Measurements from ENCODE around the gene ASAP2. TPM values are rescaled to one million over a fixed set of nuclear protein-coding genes. Genes with fewer than 3 reads are reported as not detected.

ASAP2 gene
- total RNA-seq, 1 experiment from 2014 or later: 14.3 TPM

DNA sequence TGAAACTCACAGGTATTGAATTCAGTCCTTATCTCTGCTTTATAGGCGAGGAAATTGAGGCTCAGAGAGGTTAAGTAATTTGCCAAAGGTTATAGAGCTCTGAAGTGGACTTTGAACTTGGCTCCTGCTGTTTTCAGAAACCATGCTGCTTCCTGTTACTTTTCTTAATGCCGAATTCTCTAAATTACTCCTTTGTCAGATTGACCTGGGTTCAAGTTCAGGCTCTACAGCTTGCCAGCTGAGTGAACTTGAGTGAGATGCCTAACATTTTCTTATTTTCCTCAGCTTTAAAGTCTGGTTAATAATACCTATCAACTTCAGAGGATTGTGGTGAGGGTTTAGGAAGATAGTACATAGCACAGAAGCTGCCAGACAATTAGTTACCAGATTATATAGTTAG is 3.4 kb downstream of the ASAP2 start (continued):
- TF ChIP-seq, protein P1, sequence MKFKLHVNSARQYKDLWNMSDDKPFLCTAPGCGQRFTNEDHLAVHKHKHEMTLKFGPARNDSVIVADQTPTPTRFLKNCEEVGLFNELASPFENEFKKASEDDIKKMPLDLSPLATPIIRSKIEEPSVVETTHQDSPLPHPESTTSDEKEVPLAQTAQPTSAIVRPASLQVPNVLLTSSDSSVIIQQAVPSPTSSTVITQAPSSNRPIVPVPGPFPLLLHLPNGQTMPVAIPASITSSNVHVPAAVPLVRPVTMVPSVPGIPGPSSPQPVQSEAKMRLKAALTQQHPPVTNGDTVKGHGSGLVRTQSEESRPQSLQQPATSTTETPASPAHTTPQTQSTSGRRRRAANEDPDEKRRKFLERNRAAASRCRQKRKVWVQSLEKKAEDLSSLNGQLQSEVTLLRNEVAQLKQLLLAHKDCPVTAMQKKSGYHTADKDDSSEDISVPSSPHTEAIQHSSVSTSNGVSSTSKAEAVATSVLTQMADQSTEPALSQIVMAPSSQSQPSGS (CRISPR knock-in tag; IDR thresholded peaks at IDR 0.05; ENCODE audit: borderline replicate concordance, low read depth): no peak
- TF ChIP-seq NFYB (CRISPR knock-in tag; conservative IDR thresholded peaks at IDR 0.05; ENCODE audit: low read depth) (no peak), MXD4 (CRISPR knock-in tag; IDR thresholded peaks at IDR 0.05; ENCODE audit: borderline replicate concordance) (no peak), SMAD3 (CRISPR knock-in tag; IDR thresholded peaks at IDR 0.05; ENCODE audit: borderline replicate concordance) (no peak)

DNA sequence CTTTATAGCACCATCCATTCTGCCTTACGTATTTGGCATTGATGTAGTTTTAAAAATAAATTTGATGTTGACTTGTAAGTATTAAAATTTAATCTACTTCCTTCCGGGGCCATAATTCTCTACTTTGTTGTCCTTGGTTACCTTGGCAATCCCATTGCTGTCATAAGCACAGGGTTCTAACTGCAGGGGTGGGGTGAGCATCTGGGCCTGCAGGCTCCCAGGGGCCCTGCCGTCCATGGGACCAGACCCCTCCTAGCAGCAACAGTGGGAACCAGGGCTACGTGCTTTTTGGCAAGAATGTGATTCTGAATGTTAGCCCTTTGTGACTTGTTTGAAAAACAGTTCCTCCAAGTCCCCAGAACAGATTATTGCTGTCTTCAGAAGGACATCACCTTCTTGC is 4.9 kb downstream of the ASAP2 start:
- Mint-ChIP-seq H3K36me3 (peaks cover 3% of the 10 kb centered on the region; the same call in 1 of the 2 replicates), H3K4me1 (peaks cover 24% of the 10 kb centered on the region), H3K9me3 (no peaks in the 10 kb centered on the region), H3K4me3 (no peak overlapping the region), H3K27me3 (ENCODE audit: low read depth) (peaks cover 26% of the 10 kb centered on the region), H3K27ac (no peak overlapping the region)
- DNase-seq (ENCODE audit: low spot score): no peak
- CTCF ChIA-PET: no interaction called here
- ATAC-seq: no peak
- TF ChIP-seq, protein P2, sequence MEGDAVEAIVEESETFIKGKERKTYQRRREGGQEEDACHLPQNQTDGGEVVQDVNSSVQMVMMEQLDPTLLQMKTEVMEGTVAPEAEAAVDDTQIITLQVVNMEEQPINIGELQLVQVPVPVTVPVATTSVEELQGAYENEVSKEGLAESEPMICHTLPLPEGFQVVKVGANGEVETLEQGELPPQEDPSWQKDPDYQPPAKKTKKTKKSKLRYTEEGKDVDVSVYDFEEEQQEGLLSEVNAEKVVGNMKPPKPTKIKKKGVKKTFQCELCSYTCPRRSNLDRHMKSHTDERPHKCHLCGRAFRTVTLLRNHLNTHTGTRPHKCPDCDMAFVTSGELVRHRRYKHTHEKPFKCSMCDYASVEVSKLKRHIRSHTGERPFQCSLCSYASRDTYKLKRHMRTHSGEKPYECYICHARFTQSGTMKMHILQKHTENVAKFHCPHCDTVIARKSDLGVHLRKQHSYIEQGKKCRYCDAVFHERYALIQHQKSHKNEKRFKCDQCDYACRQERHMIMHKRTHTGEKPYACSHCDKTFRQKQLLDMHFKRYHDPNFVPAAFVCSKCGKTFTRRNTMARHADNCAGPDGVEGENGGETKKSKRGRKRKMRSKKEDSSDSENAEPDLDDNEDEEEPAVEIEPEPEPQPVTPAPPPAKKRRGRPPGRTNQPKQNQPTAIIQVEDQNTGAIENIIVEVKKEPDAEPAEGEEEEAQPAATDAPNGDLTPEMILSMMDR (IDR thresholded peaks at IDR 0.05): no peak
- TF ChIP-seq FOXP1 (CRISPR knock-in tag; IDR thresholded peaks at IDR 0.05; ENCODE audit: borderline replicate concordance) (no peak), ESRRA (CRISPR knock-in tag; IDR thresholded peaks at IDR 0.05; ENCODE audit: borderline replicate concordance) (no peak), GABPB1 (CRISPR knock-in tag; IDR thresholded peaks at IDR 0.05) (no peak), FOXJ3 (CRISPR knock-in tag; IDR thresholded peaks at IDR 0.05; ENCODE audit: borderline replicate concordance) (no peak), TP53 (CRISPR knock-in tag; IDR thresholded peaks at IDR 0.05) (no peak), ZNF423 (CRISPR knock-in tag; IDR thresholded peaks at IDR 0.05) (no peak), CREB1 (CRISPR knock-in tag; IDR thresholded peaks at IDR 0.05) (no peak), RORB (CRISPR knock-in tag; IDR thresholded peaks at IDR 0.05) (no peak), ZNF232 (CRISPR knock-in tag; IDR thresholded peaks at IDR 0.05) (no peak), ELF4 (CRISPR knock-in tag; IDR thresholded peaks at IDR 0.05; ENCODE audit: low read depth) (no peak), ZNF396 (CRISPR knock-in tag; IDR thresholded peaks at IDR 0.05; ENCODE audit: borderline replicate concordance) (no peak), NR3C1 (CRISPR knock-in tag; conservative IDR thresholded peaks at IDR 0.05; ENCODE audit: low read depth) (no peak), GRHL2 (CRISPR knock-in tag; IDR thresholded peaks at IDR 0.05; ENCODE audit: insufficient replicate concordance, severe bottlenecking) (no peak), NFATC4 (CRISPR knock-in tag; IDR thresholded peaks at IDR 0.05) (no peak)
- TF ChIP-seq, protein P3, sequence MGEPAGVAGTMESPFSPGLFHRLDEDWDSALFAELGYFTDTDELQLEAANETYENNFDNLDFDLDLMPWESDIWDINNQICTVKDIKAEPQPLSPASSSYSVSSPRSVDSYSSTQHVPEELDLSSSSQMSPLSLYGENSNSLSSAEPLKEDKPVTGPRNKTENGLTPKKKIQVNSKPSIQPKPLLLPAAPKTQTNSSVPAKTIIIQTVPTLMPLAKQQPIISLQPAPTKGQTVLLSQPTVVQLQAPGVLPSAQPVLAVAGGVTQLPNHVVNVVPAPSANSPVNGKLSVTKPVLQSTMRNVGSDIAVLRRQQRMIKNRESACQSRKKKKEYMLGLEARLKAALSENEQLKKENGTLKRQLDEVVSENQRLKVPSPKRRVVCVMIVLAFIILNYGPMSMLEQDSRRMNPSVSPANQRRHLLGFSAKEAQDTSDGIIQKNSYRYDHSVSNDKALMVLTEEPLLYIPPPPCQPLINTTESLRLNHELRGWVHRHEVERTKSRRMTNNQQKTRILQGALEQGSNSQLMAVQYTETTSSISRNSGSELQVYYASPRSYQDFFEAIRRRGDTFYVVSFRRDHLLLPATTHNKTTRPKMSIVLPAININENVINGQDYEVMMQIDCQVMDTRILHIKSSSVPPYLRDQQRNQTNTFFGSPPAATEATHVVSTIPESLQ (CRISPR knock-in tag; IDR thresholded peaks at IDR 0.05): no peak
- TF ChIP-seq, protein P4, sequence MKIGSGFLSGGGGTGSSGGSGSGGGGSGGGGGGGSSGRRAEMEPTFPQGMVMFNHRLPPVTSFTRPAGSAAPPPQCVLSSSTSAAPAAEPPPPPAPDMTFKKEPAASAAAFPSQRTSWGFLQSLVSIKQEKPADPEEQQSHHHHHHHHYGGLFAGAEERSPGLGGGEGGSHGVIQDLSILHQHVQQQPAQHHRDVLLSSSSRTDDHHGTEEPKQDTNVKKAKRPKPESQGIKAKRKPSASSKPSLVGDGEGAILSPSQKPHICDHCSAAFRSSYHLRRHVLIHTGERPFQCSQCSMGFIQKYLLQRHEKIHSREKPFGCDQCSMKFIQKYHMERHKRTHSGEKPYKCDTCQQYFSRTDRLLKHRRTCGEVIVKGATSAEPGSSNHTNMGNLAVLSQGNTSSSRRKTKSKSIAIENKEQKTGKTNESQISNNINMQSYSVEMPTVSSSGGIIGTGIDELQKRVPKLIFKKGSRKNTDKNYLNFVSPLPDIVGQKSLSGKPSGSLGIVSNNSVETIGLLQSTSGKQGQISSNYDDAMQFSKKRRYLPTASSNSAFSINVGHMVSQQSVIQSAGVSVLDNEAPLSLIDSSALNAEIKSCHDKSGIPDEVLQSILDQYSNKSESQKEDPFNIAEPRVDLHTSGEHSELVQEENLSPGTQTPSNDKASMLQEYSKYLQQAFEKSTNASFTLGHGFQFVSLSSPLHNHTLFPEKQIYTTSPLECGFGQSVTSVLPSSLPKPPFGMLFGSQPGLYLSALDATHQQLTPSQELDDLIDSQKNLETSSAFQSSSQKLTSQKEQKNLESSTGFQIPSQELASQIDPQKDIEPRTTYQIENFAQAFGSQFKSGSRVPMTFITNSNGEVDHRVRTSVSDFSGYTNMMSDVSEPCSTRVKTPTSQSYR (CRISPR knock-in tag; IDR thresholded peaks at IDR 0.05): no peak
- TF ChIP-seq, protein P5, sequence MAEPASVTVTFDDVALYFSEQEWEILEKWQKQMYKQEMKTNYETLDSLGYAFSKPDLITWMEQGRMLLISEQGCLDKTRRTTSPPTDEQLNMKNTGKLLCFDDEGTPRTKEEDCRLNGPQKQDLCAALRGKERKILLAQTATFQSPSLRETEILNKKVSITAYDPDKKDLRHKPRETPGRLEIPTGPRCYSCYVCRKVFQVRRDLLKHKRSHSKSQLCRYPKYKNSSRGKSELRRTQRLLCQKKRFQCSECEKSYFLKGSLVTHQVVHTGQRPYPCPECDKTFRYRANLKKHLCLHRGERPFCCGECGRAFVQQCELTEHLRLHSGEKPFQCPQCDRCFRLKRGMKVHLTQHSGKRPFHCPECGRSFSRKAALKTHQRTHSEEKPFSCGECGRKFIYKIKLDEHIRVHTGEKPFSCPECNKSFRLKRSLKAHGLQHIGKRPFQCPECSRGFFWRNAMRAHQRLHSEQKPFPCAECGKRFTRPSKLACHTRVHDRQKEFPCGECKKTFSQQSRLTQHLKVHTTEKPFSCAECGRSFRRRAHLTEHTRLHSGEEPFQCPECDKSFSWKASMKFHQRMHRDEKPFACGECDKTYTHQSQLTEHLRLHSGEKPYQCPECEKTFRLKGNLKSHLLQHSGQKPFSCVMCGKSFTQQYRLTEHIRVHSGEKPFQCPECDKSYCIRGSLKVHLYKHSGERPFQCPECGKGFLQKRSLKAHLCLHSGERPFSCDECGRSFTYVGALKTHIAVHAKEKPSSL (CRISPR knock-in tag; conservative IDR thresholded peaks at IDR 0.05): no peak
- TF ChIP-seq, protein P6, sequence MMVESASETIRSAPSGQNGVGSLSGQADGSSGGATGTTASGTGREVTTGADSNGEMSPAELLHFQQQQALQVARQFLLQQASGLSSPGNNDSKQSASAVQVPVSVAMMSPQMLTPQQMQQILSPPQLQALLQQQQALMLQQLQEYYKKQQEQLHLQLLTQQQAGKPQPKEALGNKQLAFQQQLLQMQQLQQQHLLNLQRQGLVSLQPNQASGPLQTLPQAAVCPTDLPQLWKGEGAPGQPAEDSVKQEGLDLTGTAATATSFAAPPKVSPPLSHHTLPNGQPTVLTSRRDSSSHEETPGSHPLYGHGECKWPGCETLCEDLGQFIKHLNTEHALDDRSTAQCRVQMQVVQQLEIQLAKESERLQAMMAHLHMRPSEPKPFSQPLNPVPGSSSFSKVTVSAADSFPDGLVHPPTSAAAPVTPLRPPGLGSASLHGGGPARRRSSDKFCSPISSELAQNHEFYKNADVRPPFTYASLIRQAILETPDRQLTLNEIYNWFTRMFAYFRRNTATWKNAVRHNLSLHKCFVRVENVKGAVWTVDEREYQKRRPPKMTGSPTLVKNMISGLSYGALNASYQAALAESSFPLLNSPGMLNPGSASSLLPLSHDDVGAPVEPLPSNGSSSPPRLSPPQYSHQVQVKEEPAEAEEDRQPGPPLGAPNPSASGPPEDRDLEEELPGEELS (CRISPR knock-in tag; IDR thresholded peaks at IDR 0.05): no peak
- POLR2A ChIA-PET: no interaction called here

All from WTC11 (cell line).